KMS-11 (cell line): ENCODE measurements around the gene MAGEB17.

Experiments
- H2AFZ ChIP-seq: fragments of 200-600 bp; sonication (generic); 2 replicates; pipeline ENCODE4 v1.6.1; 2016; ENCODE audit warnings: antibody characterized with exemption, mixed run types, low read depth
- H3K27ac ChIP-seq: fragments of 200-600 bp; sonication (generic); 2 replicates; pipeline ENCODE4 v1.6.1; 2016; ENCODE audit warnings: mild to moderate bottlenecking, mixed run types
- H3K27me3 ChIP-seq: fragments of 200-600 bp; sonication (generic); 2 replicates; pipeline ENCODE4 v1.6.1; 2017; ENCODE audit warnings: mild to moderate bottlenecking, low read depth, mixed run types, moderate library complexity; ENCODE audit not compliant: insufficient read depth
- H3K36me3 ChIP-seq: fragments of 200-600 bp; sonication (generic); 2 replicates; pipeline ENCODE4 v1.6.1; 2017; ENCODE audit warnings: mild to moderate bottlenecking, mixed run types; ENCODE audit not compliant: insufficient read depth
- H3K4me1 ChIP-seq: fragments of 200-600 bp; sonication (generic); 2 replicates; pipeline ENCODE4 v1.6.1; 2016; ENCODE audit warnings: mild to moderate bottlenecking, low read depth, mixed run types; ENCODE audit not compliant: poor library complexity, severe bottlenecking
- H3K4me2 ChIP-seq: fragments of 200-600 bp; sonication (generic); 2 replicates; pipeline ENCODE4 v1.7.0; 2016; ENCODE audit warnings: mild to moderate bottlenecking, mixed run types
- H3K4me3 ChIP-seq: fragments of 200-600 bp; sonication (generic); IDR thresholded peaks from 2 replicates; pipeline ENCODE4 v1.6.1; 2017; ENCODE audit warnings: low read depth, low read length, mixed read lengths; ENCODE audit not compliant: insufficient read depth
- H3K79me2 ChIP-seq: fragments of 200-600 bp; sonication (generic); 2 replicates; pipeline ENCODE4 v1.6.1; 2016; ENCODE audit warnings: low read depth, mixed run types; ENCODE audit not compliant: insufficient read depth
- H3K9ac ChIP-seq: fragments of 200-600 bp; sonication (generic); 2 replicates; pipeline ENCODE4 v1.6.1; 2016; ENCODE audit warnings: mild to moderate bottlenecking, mixed run types
- H4K20me1 ChIP-seq: fragments of 200-600 bp; sonication (generic); 2 replicates; pipeline ENCODE4 v1.6.1; 2016; ENCODE audit warnings: mild to moderate bottlenecking, mixed run types; ENCODE audit not compliant: insufficient read depth
- CTCF ChIP-seq: fragments of 200-600 bp; sonication (generic); conservative IDR thresholded peaks from 2 replicates; pipeline ENCODE4 v1.6.1; 2017; ENCODE audit warnings: low read depth, mild to moderate bottlenecking, antibody characterized with exemption, low read length, moderate library complexity, mixed read lengths

The MAGEB17 gene

GRCh38 chrX:16140983-16141382 is 26.3 kb upstream of the MAGEB17 start:
- no peak overlapping the region for H2AFZ ChIP-seq
- H3K36me3 ChIP-seq: no peaks in the 10 kb centered on the region
- no peak overlapping the region for H3K9ac ChIP-seq
- no peaks in the 10 kb centered on the region for H3K79me2 ChIP-seq
- no peaks in the 10 kb centered on the region for H3K4me1 ChIP-seq
- no peaks in the 10 kb centered on the region for H4K20me1 ChIP-seq
- H3K27me3 ChIP-seq: no peaks in the 10 kb centered on the region
- TF ChIP-seq CTCF: no peak
- no peak overlapping the region for H3K4me3 ChIP-seq
- H3K4me2 ChIP-seq: no peak overlapping the region
- no peak overlapping the region for H3K27ac ChIP-seq

GRCh38 chrX:16141422-16142245 is 25.6 kb upstream of the MAGEB17 start:
- no peaks in the 10 kb centered on the region for H3K79me2 ChIP-seq
- H3K27me3 ChIP-seq: no peaks in the 10 kb centered on the region
- no peak for TF ChIP-seq CTCF
- no peaks in the 10 kb centered on the region for H3K36me3 ChIP-seq
- no peak overlapping the region for H3K9ac ChIP-seq
- no peak overlapping the region for H3K27ac ChIP-seq
- no peak overlapping the region for H3K4me3 ChIP-seq
- H4K20me1 ChIP-seq: no peaks in the 10 kb centered on the region
- no peaks in the 10 kb centered on the region for H3K4me1 ChIP-seq
- no peak overlapping the region for H3K4me2 ChIP-seq
- no peak overlapping the region for H2AFZ ChIP-seq

GRCh38 chrX:16142246-16142558 is 25.1 kb upstream of the MAGEB17 start:
- Histone ChIP-seq H3K9ac (no peak overlapping the region), H3K27ac (no peak overlapping the region), H3K79me2 (no peaks in the 10 kb centered on the region), H3K4me2 (no peak overlapping the region), H3K4me1 (no peaks in the 10 kb centered on the region), H3K36me3 (no peaks in the 10 kb centered on the region), H3K4me3 (no peak overlapping the region), H4K20me1 (no peaks in the 10 kb centered on the region), H3K27me3 (no peaks in the 10 kb centered on the region), H2AFZ (no peak overlapping the region)
- no peak for TF ChIP-seq CTCF

- Histone ChIP-seq H3K4me3 (no peak overlapping the region), H3K4me1 (no peaks in the 10 kb centered on the region), H4K20me1 (no peaks in the 10 kb centered on the region), H2AFZ (no peak overlapping the region), H3K36me3 (no peaks in the 10 kb centered on the region), H3K9ac (no peak overlapping the region), H3K4me2 (no peak overlapping the region), H3K27me3 (no peaks in the 10 kb centered on the region), H3K79me2 (no peaks in the 10 kb centered on the region), H3K27ac (no peak overlapping the region)
- TF ChIP-seq CTCF: no peak
Measured at GRCh38 chrX:16143968-16144367, 23.3 kb upstream of the MAGEB17 start.
